CD4-positive, alpha-beta T cell treated with Interleukin-15 for 4 hours (primary cell): ENCODE measurements around the gene IGFN1.

Experiments
- DNase-seq: peaks from one replicate; pipeline ENCODE4 v3.0.0-alpha.2; 2020; ENCODE audit warnings: low spot score

Gene IGFN1

GRCh38 chr1:201185527-201186128 lies 5.0 kb upstream of the IGFN1 start:
- no peak for DNase-seq

- DNase-seq = no peak
Observed at GRCh38 chr1:201186192-201186591, 4.4 kb upstream of the IGFN1 start.

- DNase-seq = no peak
Observed at GRCh38 chr1:201189085-201189484, 1.5 kb upstream of the IGFN1 start.

- no peak for DNase-seq
Observed at GRCh38 chr1:201190005-201190404, 619 bp upstream of the IGFN1 start.

GRCh38 chr1:201191653-201192260 lies 1.1 kb downstream of the IGFN1 start:
- DNase-seq = no peak

- DNase-seq = no peak
Observed at GRCh38 chr1:201192261-201192788, 1.7 kb downstream of the IGFN1 start.

GRCh38 chr1:201194046-201194445 lies 3.4 kb downstream of the IGFN1 start:
- DNase-seq = no peak

- no peak for DNase-seq
Observed at GRCh38 chr1:201198598-201198997, 8.0 kb downstream of the IGFN1 start.

GRCh38 chr1:201205036-201205435 lies 14.4 kb downstream of the IGFN1 start:
- no peak for DNase-seq

- DNase-seq = no peak
Observed at GRCh38 chr1:201206176-201206575, 15.6 kb downstream of the IGFN1 start.

- DNase-seq = no peak
Observed at GRCh38 chr1:201207046-201207445, 16.4 kb downstream of the IGFN1 start.

GRCh38 chr1:201208236-201208635 lies 17.6 kb downstream of the IGFN1 start:
- DNase-seq = no peak

- no peak for DNase-seq
Observed at GRCh38 chr1:201212056-201212455, 21.4 kb downstream of the IGFN1 start.

GRCh38 chr1:201212461-201213055 lies 21.9 kb downstream of the IGFN1 start:
- no peak for DNase-seq

GRCh38 chr1:201213106-201213770 lies 22.6 kb downstream of the IGFN1 start:
- DNase-seq = no peak

GRCh38 chr1:201213926-201214325 lies 23.3 kb downstream of the IGFN1 start:
- no peak for DNase-seq

- no peak for DNase-seq
Observed at GRCh38 chr1:201214461-201214860, 23.8 kb downstream of the IGFN1 start.

- DNase-seq = no peak
Observed at GRCh38 chr1:201214886-201215285, 24.3 kb downstream of the IGFN1 start.

- DNase-seq = no peak
Observed at GRCh38 chr1:201215531-201216357, 25.1 kb downstream of the IGFN1 start.

GRCh38 chr1:201216395-201217085 lies 25.9 kb downstream of the IGFN1 start:
- no peak for DNase-seq

GRCh38 chr1:201217146-201217545 lies 26.5 kb downstream of the IGFN1 start:
- no peak for DNase-seq
